Astrocyte (in vitro differentiated cells and primary cell): ENCODE data around the gene STT3B. TPM values are rescaled to one million over a fixed set of nuclear protein-coding genes. Genes with fewer than 3 reads are reported as not detected.

Experiments
- DNase-seq: peaks from one replicate; pipeline ENCODE4 v3.0.0-alpha.2; 2010; ENCODE audit warnings: low read depth
- FAIRE-seq: peaks from 2 replicates; lab custom pipeline; 2011; peaks lifted over from hg19 to GRCh38; lab: Jason Lieb, UNC
- H2AFZ ChIP-seq: 2 replicates; pipeline ENCODE4 v1.6.0; 2012; ENCODE audit warnings: low read depth, low read length, inconsistent platforms
- H3K27ac ChIP-seq: 2 replicates; pipeline ENCODE4 v1.5.1; 2011; ENCODE audit warnings: low read depth, low read length, inconsistent platforms
- H3K27me3 ChIP-seq: 2 replicates; pipeline ENCODE4 v1.6.0; 2011; ENCODE audit warnings: low read length, inconsistent platforms; ENCODE audit not compliant: insufficient read depth
- H3K36me3 ChIP-seq: 2 replicates; pipeline ENCODE4 v1.5.1; 2011; ENCODE audit warnings: low read length, inconsistent platforms; ENCODE audit not compliant: insufficient read depth
- H3K4me1 ChIP-seq: 2 replicates; pipeline ENCODE4 v1.5.1; 2011; ENCODE audit warnings: low read length, inconsistent platforms; ENCODE audit not compliant: insufficient read depth
- H3K4me2 ChIP-seq: 2 replicates; pipeline ENCODE4 v1.6.0; 2012; ENCODE audit warnings: low read length, inconsistent platforms
- H3K4me3 ChIP-seq: 2 replicates; pipeline ENCODE4 v1.5.1; 2011; ENCODE audit warnings: low read depth, mild to moderate bottlenecking, low read length, inconsistent platforms; ENCODE audit not compliant: insufficient read depth
- H3K79me2 ChIP-seq: 2 replicates; pipeline ENCODE4 v1.6.0; 2012; ENCODE audit warnings: mild to moderate bottlenecking, low read length, inconsistent platforms; ENCODE audit not compliant: insufficient read depth
- H3K9ac ChIP-seq: 2 replicates; pipeline ENCODE4 v1.6.0; 2012; ENCODE audit warnings: mild to moderate bottlenecking, low read length, inconsistent platforms
- H3K9me3 ChIP-seq: 2 replicates; pipeline ENCODE4 v1.5.1; 2012; ENCODE audit warnings: low read depth, mild to moderate bottlenecking, low read length, inconsistent platforms; ENCODE audit not compliant: insufficient read depth
- H4K20me1 ChIP-seq: 2 replicates; pipeline ENCODE4 v1.6.0; 2012; ENCODE audit warnings: low read length, inconsistent platforms; ENCODE audit not compliant: insufficient read depth
- H3K27ac Mint-ChIP-seq: one replicate; pipeline ENCODE4 v1.8.0; 2021; ENCODE audit warnings: mild to moderate bottlenecking, mixed read lengths; ENCODE audit not compliant: unreplicated experiment
- H3K27me3 Mint-ChIP-seq: one replicate; pipeline ENCODE4 v1.8.0; 2021; ENCODE audit warnings: low read depth, mixed read lengths; ENCODE audit not compliant: unreplicated experiment
- H3K36me3 Mint-ChIP-seq: one replicate; pipeline ENCODE4 v1.8.0; 2021; ENCODE audit warnings: low read depth, mixed read lengths; ENCODE audit not compliant: unreplicated experiment
- H3K4me1 Mint-ChIP-seq: one replicate; pipeline ENCODE4 v1.8.0; 2021; ENCODE audit warnings: low read depth, mixed read lengths; ENCODE audit not compliant: unreplicated experiment
- H3K4me3 Mint-ChIP-seq: one replicate; pipeline ENCODE4 v1.8.0; 2021; ENCODE audit warnings: mild to moderate bottlenecking, moderate library complexity, mixed read lengths; ENCODE audit not compliant: unreplicated experiment
- H3K9me3 Mint-ChIP-seq: one replicate; pipeline ENCODE4 v1.8.0; 2021; ENCODE audit warnings: mild to moderate bottlenecking, mixed read lengths; ENCODE audit not compliant: unreplicated experiment
- EZH2 ChIP-seq: IDR thresholded peaks from 2 replicates; pipeline ENCODE4 v1.6.1; 2012; ENCODE audit warnings: mild to moderate bottlenecking, low read length, inconsistent platforms; ENCODE audit not compliant: insufficient read depth
- total RNA-seq: library from RNA; stranded (reverse); gene quantifications from 2 replicates; pipeline ENCODE4 v1.2.1, GENCODE V29; 2021
- TF ChIP-seq, protein P1 (sequence below): IDR thresholded peaks from 2 replicates; pipeline ENCODE4 v1.5.1; 2011; ENCODE audit warnings: low read depth, mild to moderate bottlenecking, inconsistent platforms, low read length, moderate library complexity; ENCODE audit not compliant: insufficient read depth

STT3B gene
- total RNA-seq, 1 donor from 2014 or later: 156 TPM

DNA sequence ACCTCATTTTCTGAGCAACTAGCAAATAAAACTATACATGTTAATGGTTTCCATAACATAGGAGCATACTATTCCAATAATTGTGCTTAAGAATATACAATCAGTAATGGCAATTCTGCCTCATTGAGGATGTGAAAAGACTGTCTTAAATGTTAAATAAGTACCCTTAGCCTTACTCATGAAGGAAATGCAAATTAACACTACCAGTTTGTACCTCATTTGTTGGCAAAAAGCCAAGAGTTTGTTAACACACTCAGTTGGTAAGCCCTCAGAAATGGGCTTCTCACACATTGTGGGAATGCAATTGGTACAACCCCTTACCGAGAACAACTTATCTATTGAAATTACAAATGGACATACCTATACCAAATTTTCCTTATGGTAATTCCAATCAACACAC is 9.2 kb upstream of the STT3B start:
- Histone ChIP-seq H2AFZ (no peak overlapping the region), H4K20me1 (no peaks in the 10 kb centered on the region), H3K4me2 (no peak overlapping the region), H3K9me3 (no peaks in the 10 kb centered on the region), H3K79me2 (no peaks in the 10 kb centered on the region), H3K36me3 (no peaks in the 10 kb centered on the region), H3K4me1 (no peaks in the 10 kb centered on the region), H3K4me3 (no peak overlapping the region), H3K27ac (no peak overlapping the region), H3K9ac (no peak overlapping the region), H3K27me3 (no peaks in the 10 kb centered on the region)
- TF ChIP-seq, protein P1, sequence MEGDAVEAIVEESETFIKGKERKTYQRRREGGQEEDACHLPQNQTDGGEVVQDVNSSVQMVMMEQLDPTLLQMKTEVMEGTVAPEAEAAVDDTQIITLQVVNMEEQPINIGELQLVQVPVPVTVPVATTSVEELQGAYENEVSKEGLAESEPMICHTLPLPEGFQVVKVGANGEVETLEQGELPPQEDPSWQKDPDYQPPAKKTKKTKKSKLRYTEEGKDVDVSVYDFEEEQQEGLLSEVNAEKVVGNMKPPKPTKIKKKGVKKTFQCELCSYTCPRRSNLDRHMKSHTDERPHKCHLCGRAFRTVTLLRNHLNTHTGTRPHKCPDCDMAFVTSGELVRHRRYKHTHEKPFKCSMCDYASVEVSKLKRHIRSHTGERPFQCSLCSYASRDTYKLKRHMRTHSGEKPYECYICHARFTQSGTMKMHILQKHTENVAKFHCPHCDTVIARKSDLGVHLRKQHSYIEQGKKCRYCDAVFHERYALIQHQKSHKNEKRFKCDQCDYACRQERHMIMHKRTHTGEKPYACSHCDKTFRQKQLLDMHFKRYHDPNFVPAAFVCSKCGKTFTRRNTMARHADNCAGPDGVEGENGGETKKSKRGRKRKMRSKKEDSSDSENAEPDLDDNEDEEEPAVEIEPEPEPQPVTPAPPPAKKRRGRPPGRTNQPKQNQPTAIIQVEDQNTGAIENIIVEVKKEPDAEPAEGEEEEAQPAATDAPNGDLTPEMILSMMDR: no peak
- no peak for TF ChIP-seq EZH2
- H3K4me1 Mint-ChIP-seq: no peaks in the 10 kb centered on the region
- H3K27me3 Mint-ChIP-seq: no peaks in the 10 kb centered on the region
- H3K9me3 Mint-ChIP-seq: no peaks in the 10 kb centered on the region
- FAIRE-seq (no peak), DNase-seq (no peak)
- H3K36me3 Mint-ChIP-seq: no peaks in the 10 kb centered on the region
- no peak overlapping the region for H3K27ac Mint-ChIP-seq
- H3K4me3 Mint-ChIP-seq: no peak overlapping the region

DNA sequence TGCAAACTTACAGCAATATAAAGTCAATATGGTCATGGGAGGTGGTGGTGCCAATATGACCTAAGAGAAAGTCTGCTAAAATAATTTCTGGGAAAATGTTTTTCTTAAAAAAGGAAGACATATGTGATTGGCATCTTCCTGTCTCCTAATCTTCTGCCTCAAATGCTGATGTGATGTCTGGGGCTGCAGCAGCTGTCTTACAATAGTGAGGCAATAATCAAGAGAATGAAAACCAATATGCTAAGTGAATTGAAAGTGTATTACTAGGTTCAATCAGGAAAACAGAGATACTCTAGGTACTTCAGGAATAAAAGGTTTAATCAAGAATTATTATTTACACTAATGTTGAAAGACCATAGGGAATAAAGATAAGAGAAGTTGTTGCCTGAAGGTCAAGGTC is 7.2 kb upstream of the STT3B start:
- Mint-ChIP-seq H3K36me3 (no peaks in the 10 kb centered on the region), H3K9me3 (no peaks in the 10 kb centered on the region), H3K27me3 (no peaks in the 10 kb centered on the region), H3K27ac (no peak overlapping the region), H3K4me1 (no peaks in the 10 kb centered on the region), H3K4me3 (no peak overlapping the region)
- Histone ChIP-seq H3K27me3 (no peaks in the 10 kb centered on the region), H3K36me3 (no peaks in the 10 kb centered on the region), H3K9me3 (no peaks in the 10 kb centered on the region), H3K4me2 (no peak overlapping the region), H3K4me3 (no peak overlapping the region), H3K27ac (no peak overlapping the region), H3K4me1 (no peaks in the 10 kb centered on the region), H4K20me1 (no peaks in the 10 kb centered on the region), H3K79me2 (no peaks in the 10 kb centered on the region), H2AFZ (no peak overlapping the region), H3K9ac (no peak overlapping the region)
- FAIRE-seq (no peak), DNase-seq (no peak)
- TF ChIP-seq, protein P1: no peak
- TF ChIP-seq EZH2: no peak

DNA sequence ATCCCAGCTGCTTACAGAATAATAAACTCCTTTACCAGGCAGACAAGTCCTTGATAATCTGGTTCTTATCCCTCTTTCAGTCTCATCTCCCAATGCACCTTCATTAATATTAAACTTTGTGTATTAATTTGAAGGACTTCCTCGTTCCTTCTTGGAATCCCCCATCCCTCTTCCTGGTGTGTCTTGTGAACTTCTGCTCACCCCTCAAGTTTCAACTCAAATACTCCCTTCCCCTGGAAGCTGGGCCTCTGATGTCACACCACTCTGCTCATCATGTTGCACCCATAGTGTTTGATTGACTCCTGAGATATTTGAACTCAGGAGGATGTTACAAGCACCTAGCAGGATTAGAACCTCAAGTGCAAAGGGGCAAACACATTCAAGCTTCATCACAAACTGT is 3.3 kb upstream of the STT3B start:
- Mint-ChIP-seq H3K36me3 (no peaks in the 10 kb centered on the region), H3K27ac (no peak overlapping the region), H3K4me3 (no peak overlapping the region), H3K4me1 (peaks cover 3% of the 10 kb centered on the region), H3K27me3 (no peaks in the 10 kb centered on the region), H3K9me3 (no peaks in the 10 kb centered on the region)
- no peaks in the 10 kb centered on the region for H3K27me3 ChIP-seq
- FAIRE-seq (no peak), DNase-seq (no peak)
- H3K4me2 ChIP-seq: no peak overlapping the region
- peaks cover 17% of the 10 kb centered on the region for H3K79me2 ChIP-seq
- H3K36me3 ChIP-seq: no peaks in the 10 kb centered on the region
- no peak overlapping the region for H3K9ac ChIP-seq
- no peak overlapping the region for H3K4me3 ChIP-seq
- H3K27ac ChIP-seq: no peak overlapping the region
- H3K9me3 ChIP-seq: no peaks in the 10 kb centered on the region
- no peak overlapping the region for H2AFZ ChIP-seq
- H3K4me1 ChIP-seq: peaks cover 4% of the 10 kb centered on the region
- peaks cover 10% of the 10 kb centered on the region for H4K20me1 ChIP-seq
- TF ChIP-seq, protein P1: no peak
- no peak for TF ChIP-seq EZH2
